Epithelial cell of proximal tubule (primary cell): Measurements from ENCODE around the gene CBX7. TPM values are rescaled to one million over a fixed set of nuclear protein-coding genes. Genes with fewer than 3 reads are reported as not detected.

Source experiments
- DNase-seq: peaks from one replicate; pipeline ENCODE4 v3.0.0-alpha.2; 2011; ENCODE audit warnings: low read depth
- H3K4me3 ChIP-seq: 2 replicates; pipeline ENCODE4 v1.5.1; 2011; ENCODE audit warnings: low read depth, mild to moderate bottlenecking, low read length
- CTCF ChIP-seq: conservative IDR thresholded peaks from 2 replicates; pipeline ENCODE4 v1.5.1; 2012; ENCODE audit warnings: low read depth, mild to moderate bottlenecking, low read length
- total RNA-seq: library from RNA; depleted of rRNA; stranded (reverse); fragments of >200 nt; gene quantifications from 2 replicates; pipeline ENCODE4 v1.2.3, GENCODE V29; 2015

Gene CBX7
- total RNA-seq, 1 donor from 2014 or later, result 5.8 TPM

GRCh38 chr22:39098026-39098425 is 54.5 kb downstream of the CBX7 start:
- TF ChIP-seq CTCF, result no peak
- DNase-seq, result no peak

DNA sequence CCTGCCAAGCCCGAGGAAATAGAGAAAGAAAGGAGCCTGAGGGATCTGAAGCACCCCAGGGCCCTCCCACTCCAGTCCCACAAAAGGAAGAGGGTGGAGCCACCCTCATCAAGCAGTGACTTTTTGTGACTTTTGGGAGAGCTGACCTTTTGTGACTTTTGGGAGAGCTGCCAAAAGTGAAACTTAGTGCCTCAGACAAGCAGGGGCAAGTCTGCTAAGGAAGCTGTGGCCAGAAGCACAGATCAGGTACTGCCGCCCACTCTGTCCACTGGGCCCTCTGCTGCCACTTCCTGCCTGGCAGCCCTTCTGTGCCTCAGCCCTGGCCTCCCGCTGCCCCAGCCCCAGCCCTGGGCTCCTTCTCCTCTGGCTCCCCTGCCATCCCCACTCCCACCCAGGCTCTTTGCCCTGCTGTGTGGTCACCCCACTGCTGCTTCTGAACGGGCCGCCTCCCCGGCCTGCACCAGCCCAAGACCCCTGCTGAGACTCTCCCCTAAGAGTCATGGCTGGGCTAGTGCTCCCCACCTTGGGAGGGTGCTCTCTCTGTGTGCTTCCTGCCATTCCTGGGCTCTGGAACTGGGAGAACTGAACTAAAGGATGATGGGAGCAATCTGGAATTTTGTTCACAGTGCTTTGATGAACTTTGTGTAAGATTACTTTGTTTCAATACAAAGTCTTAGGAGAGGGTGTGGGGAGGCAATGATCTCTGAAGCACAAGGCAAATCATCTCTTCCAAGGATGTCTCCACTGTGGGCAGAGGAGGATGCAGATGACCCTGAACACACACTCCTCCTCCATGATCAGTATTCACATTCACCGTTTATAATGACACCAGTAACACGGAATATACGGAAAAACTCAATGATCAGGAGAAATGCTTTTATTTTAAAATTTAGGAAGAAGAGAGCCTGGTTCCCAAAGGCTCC is 55.1 kb downstream of the CBX7 start, which contains the start of gene APOBEC3H:
Gene APOBEC3H, plus strand, starts transcription at position 147 of the 923 bp plus-strand sequence. CDS start 3,035 bp downstream, outside the sequence.
- no peak within 1 kb of the TSS for H3K4me3 ChIP-seq
- no peak for DNase-seq
- no peak for TF ChIP-seq CTCF

More at GRCh38 chr22:39098026-39098425, 54.5 kb downstream of the CBX7 start:
- no peak overlapping the region for H3K4me3 ChIP-seq

DNA sequence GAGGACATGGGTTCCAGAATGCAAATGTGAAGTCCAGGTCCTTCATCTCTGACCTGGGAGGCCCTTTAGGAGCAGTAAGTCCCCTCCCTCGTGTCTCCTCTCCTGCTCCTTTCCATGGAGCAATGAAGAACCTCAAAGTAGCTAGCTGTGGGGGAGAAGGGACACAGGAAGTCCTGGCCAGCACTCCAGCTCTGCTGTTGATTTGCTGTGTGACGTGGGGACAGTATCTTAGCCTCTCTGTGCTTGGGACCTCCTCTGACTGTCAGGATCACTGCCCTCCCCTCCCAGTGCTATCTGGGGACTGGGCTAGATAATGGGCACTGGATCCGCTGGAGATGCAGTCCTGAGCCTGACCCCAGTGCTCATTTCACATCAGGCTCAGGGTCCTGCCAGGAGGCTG is 56.5 kb downstream of the CBX7 start:
- H3K4me3 ChIP-seq, result no peak overlapping the region
- TF ChIP-seq CTCF, result no peak
- DNase-seq, result no peak

DNA sequence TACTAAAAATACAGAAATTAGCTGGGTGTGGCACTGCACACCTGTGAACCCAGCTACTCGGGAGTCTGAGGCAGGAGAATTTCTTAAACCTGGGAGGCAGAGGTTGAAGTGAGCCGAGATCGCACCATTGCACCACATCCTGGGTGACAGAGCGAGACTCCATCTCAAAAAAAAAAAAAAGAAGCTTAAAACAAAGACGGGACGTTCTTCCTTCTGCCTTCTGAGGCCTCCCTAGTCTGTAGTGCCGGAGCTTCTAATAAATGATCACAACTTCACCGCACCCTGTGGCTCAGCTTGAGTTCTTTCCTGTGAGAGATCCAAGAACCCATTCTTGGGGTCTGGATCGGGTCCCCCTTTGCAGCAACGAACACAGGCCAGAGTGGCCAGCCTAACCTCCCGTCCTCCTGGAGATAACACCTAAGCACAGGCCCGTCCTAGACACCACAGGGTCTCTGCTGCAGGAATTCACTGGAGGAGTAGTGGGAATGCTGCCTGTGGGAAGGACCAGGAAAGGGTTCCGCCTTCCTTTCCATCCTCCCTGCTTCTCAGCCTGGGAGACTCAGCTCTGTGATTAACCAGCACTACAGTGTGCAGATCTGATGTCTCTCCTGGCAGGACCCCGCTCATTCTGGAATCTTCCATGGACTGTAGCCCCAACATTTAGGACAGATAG is 57.6 kb downstream of the CBX7 start:
- no peak overlapping the region for H3K4me3 ChIP-seq
- DNase-seq, result no peak
- no peak for TF ChIP-seq CTCF

GRCh38 chr22:39092111-39092862 is 60.2 kb downstream of the CBX7 start:
- TF ChIP-seq CTCF, result no peak
- DNase-seq, result no peak

DNA sequence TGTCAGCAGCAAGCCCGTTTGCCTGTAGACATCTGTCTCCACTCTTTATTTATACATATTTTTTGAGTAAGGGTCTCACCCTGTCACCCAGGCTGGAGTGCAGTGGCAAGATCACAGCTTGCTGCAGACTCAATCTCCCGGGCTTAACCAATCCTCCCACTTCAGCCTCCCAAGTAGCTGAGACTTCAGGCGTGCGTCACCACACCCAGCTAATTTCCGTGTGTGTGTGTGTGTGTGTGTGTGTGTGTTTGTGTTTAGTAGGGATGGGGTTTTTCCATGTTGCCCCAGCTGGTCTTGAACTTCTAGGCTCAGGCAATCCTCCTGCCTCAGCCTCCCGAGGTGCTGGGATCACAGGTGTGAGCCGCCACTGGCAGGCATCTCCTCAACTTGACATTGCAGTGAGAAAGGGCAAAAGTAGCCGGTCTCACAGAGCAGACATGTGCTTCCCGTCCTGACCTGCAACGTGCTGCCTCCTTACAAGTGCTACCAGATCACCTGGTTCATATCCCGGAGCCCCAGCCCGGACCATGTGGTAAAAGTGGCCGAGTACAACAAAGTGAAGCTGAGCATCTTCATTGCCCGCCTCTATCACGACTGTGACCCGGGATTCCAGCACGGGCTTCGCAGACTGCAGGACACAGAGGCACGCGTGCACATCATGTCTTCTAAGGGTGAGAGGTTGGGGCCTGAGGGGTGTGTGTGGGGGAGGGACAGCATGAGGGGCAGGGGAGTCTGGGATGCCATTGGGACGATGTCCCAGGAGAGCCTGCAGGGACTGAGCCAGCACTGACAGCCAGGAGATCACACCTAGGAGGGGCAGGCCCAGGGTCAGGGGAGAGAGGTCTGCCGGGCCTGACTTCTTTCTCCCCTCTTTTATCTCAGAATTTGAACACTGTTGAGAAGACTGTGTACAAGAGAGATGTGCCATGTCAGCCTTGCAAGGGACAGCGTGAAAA is 61.1 kb downstream of the CBX7 start:
- no peak for TF ChIP-seq CTCF
- DNase-seq, result no peak
- no peak overlapping the region for H3K4me3 ChIP-seq

More at GRCh38 chr22:39092111-39092862, 60.2 kb downstream of the CBX7 start:
- no peak overlapping the region for H3K4me3 ChIP-seq
